ENCODE data around the gene RALGPS2.
"Not testable (repeated sequence)": the region's sequence is repeated elsewhere in the genome, so short reads cannot be mapped to it uniquely, and the experiment has no call there.

RALGPS2 gene

GRCh38 chr1:178847919-178848318, 122.9 kb downstream of the RALGPS2 start:
- not testable (repeated sequence) for H3K27me3 ChIP-seq (ENCODE audit: control insufficient read depth, insufficient read depth, low read length); H3K36me3 ChIP-seq (ENCODE audit: control insufficient read depth, insufficient read depth, low read length); H3K9ac ChIP-seq (ENCODE audit: low read length); H3K9me3 ChIP-seq (ENCODE audit: control insufficient read depth, low read length); H3K4me3 ChIP-seq (ENCODE audit: low read length); H3K4me1 ChIP-seq (ENCODE audit: control insufficient read depth, insufficient read depth, low read length)

- Histone ChIP-seq H3K27me3 (ENCODE audit: control insufficient read depth, insufficient read depth, low read length) (no peaks in the 10 kb centered on the region), H3K4me1 (ENCODE audit: control insufficient read depth, insufficient read depth, low read length) (no peaks in the 10 kb centered on the region), H3K9ac (ENCODE audit: low read length) (no peak overlapping the region), H3K36me3 (ENCODE audit: control insufficient read depth, insufficient read depth, low read length) (no peaks in the 10 kb centered on the region), H3K4me3 (ENCODE audit: low read length) (no peak overlapping the region), H3K9me3 (ENCODE audit: control insufficient read depth, low read length) (no peaks in the 10 kb centered on the region)
Measured at GRCh38 chr1:178849918-178850317, 124.9 kb downstream of the RALGPS2 start.

- Histone ChIP-seq H3K36me3 (ENCODE audit: control insufficient read depth, insufficient read depth, low read length) (no peaks in the 10 kb centered on the region), H3K9ac (ENCODE audit: low read length) (no peak overlapping the region), H3K9me3 (ENCODE audit: control insufficient read depth, low read length) (no peaks in the 10 kb centered on the region), H3K27me3 (ENCODE audit: control insufficient read depth, insufficient read depth, low read length) (no peaks in the 10 kb centered on the region), H3K4me3 (ENCODE audit: low read length) (no peak overlapping the region), H3K4me1 (ENCODE audit: control insufficient read depth, insufficient read depth, low read length) (no peaks in the 10 kb centered on the region)
Measured at GRCh38 chr1:178857126-178857525, 132.1 kb downstream of the RALGPS2 start.

- Histone ChIP-seq H3K9ac (ENCODE audit: low read length) (no peak overlapping the region), H3K27me3 (ENCODE audit: control insufficient read depth, insufficient read depth, low read length) (no peaks in the 10 kb centered on the region), H3K36me3 (ENCODE audit: control insufficient read depth, insufficient read depth, low read length) (no peaks in the 10 kb centered on the region), H3K4me1 (ENCODE audit: control insufficient read depth, insufficient read depth, low read length) (peaks cover 6% of the 10 kb centered on the region), H3K4me3 (ENCODE audit: low read length) (no peak overlapping the region), H3K9me3 (ENCODE audit: control insufficient read depth, low read length) (no peaks in the 10 kb centered on the region)
Measured at GRCh38 chr1:178862416-178862815, 137.4 kb downstream of the RALGPS2 start.

GRCh38 chr1:178862864-178863263, 137.8 kb downstream of the RALGPS2 start:
- Histone ChIP-seq H3K36me3 (ENCODE audit: control insufficient read depth, insufficient read depth, low read length) (no peaks in the 10 kb centered on the region), H3K4me1 (ENCODE audit: control insufficient read depth, insufficient read depth, low read length) (peaks cover 7% of the 10 kb centered on the region), H3K9ac (ENCODE audit: low read length) (no peak overlapping the region), H3K27me3 (ENCODE audit: control insufficient read depth, insufficient read depth, low read length) (no peaks in the 10 kb centered on the region), H3K4me3 (ENCODE audit: low read length) (no peak overlapping the region), H3K9me3 (ENCODE audit: control insufficient read depth, low read length) (no peaks in the 10 kb centered on the region)

GRCh38 chr1:178864326-178864725, 139.3 kb downstream of the RALGPS2 start:
- Histone ChIP-seq H3K4me3 (ENCODE audit: low read length) (no peak overlapping the region), H3K4me1 (ENCODE audit: control insufficient read depth, insufficient read depth, low read length) (peaks cover 7% of the 10 kb centered on the region), H3K36me3 (ENCODE audit: control insufficient read depth, insufficient read depth, low read length) (no peaks in the 10 kb centered on the region), H3K9ac (ENCODE audit: low read length) (no peak overlapping the region), H3K27me3 (ENCODE audit: control insufficient read depth, insufficient read depth, low read length) (no peaks in the 10 kb centered on the region), H3K9me3 (ENCODE audit: control insufficient read depth, low read length) (no peaks in the 10 kb centered on the region)

- Histone ChIP-seq H3K36me3 (ENCODE audit: control insufficient read depth, insufficient read depth, low read length) (no peaks in the 10 kb centered on the region), H3K4me3 (ENCODE audit: low read length) (no peak overlapping the region), H3K9ac (ENCODE audit: low read length) (peak overlapping the region; percentile 26), H3K27me3 (ENCODE audit: control insufficient read depth, insufficient read depth, low read length) (no peaks in the 10 kb centered on the region), H3K9me3 (ENCODE audit: control insufficient read depth, low read length) (no peaks in the 10 kb centered on the region), H3K4me1 (ENCODE audit: control insufficient read depth, insufficient read depth, low read length) (peaks cover 23% of the 10 kb centered on the region)
Measured at GRCh38 chr1:178867670-178868069, 142.6 kb downstream of the RALGPS2 start.

GRCh38 chr1:178868706-178869105, 143.7 kb downstream of the RALGPS2 start:
- Histone ChIP-seq H3K4me1 (ENCODE audit: control insufficient read depth, insufficient read depth, low read length) (peaks cover 23% of the 10 kb centered on the region), H3K4me3 (ENCODE audit: low read length) (no peak overlapping the region), H3K27me3 (ENCODE audit: control insufficient read depth, insufficient read depth, low read length) (no peaks in the 10 kb centered on the region), H3K9ac (ENCODE audit: low read length) (no peak overlapping the region), H3K9me3 (ENCODE audit: control insufficient read depth, low read length) (no peaks in the 10 kb centered on the region), H3K36me3 (ENCODE audit: control insufficient read depth, insufficient read depth, low read length) (no peaks in the 10 kb centered on the region)

GRCh38 chr1:178869119-178869697, 144.2 kb downstream of the RALGPS2 start:
- Histone ChIP-seq H3K4me1 (ENCODE audit: control insufficient read depth, insufficient read depth, low read length) (peaks cover 23% of the 10 kb centered on the region), H3K36me3 (ENCODE audit: control insufficient read depth, insufficient read depth, low read length) (no peaks in the 10 kb centered on the region), H3K27me3 (ENCODE audit: control insufficient read depth, insufficient read depth, low read length) (no peaks in the 10 kb centered on the region), H3K4me3 (ENCODE audit: low read length) (no peak overlapping the region), H3K9ac (ENCODE audit: low read length) (no peak overlapping the region), H3K9me3 (ENCODE audit: control insufficient read depth, low read length) (no peaks in the 10 kb centered on the region)

GRCh38 chr1:178870221-178870620, 145.2 kb downstream of the RALGPS2 start:
- Histone ChIP-seq H3K4me3 (ENCODE audit: low read length) (no peak overlapping the region), H3K36me3 (ENCODE audit: control insufficient read depth, insufficient read depth, low read length) (no peaks in the 10 kb centered on the region), H3K4me1 (ENCODE audit: control insufficient read depth, insufficient read depth, low read length) (peaks cover 23% of the 10 kb centered on the region), H3K9me3 (ENCODE audit: control insufficient read depth, low read length) (no peaks in the 10 kb centered on the region), H3K27me3 (ENCODE audit: control insufficient read depth, insufficient read depth, low read length) (no peaks in the 10 kb centered on the region), H3K9ac (ENCODE audit: low read length) (peak overlapping the region; percentile 10)

- no peaks in the 10 kb centered on the region for H3K27me3 ChIP-seq (ENCODE audit: control insufficient read depth, insufficient read depth, low read length)
Measured at GRCh38 chr1:178870944-178871343, 145.9 kb downstream of the RALGPS2 start, which contains the start of gene ANGPTL1. ANGPTL1 (minus strand) TSS chr1:178871077; CDS start chr1:178865776, 5,301 bp downstream.

GRCh38 chr1:178871551-178872320, 146.7 kb downstream of the RALGPS2 start:
- Histone ChIP-seq H3K4me3 (ENCODE audit: low read length) (no peak overlapping the region), H3K36me3 (ENCODE audit: control insufficient read depth, insufficient read depth, low read length) (no peaks in the 10 kb centered on the region), H3K9ac (ENCODE audit: low read length) (no peak overlapping the region), H3K9me3 (ENCODE audit: control insufficient read depth, low read length) (no peaks in the 10 kb centered on the region), H3K4me1 (ENCODE audit: control insufficient read depth, insufficient read depth, low read length) (peaks cover 23% of the 10 kb centered on the region), H3K27me3 (ENCODE audit: control insufficient read depth, insufficient read depth, low read length) (no peaks in the 10 kb centered on the region)

More at GRCh38 chr1:178870944-178871343, 145.9 kb downstream of the RALGPS2 start, which contains the start of gene ANGPTL1:
- Histone ChIP-seq H3K4me3 (ENCODE audit: low read length) (no peak within 1 kb of the TSS), H3K4me1 (ENCODE audit: control insufficient read depth, insufficient read depth, low read length) (peaks cover 23% of the 10 kb centered on the region), H3K9ac (ENCODE audit: low read length) (peak within 1 kb of the TSS; percentile 47), H3K9me3 (ENCODE audit: control insufficient read depth, low read length) (no peaks in the 10 kb centered on the region), H3K36me3 (ENCODE audit: control insufficient read depth, insufficient read depth, low read length) (no peaks in the 10 kb centered on the region)
